HepG2 (cell line): Measurements from ENCODE around the gene PRSS48. TPM values are rescaled to one million over a fixed set of nuclear protein-coding genes. Genes with fewer than 3 reads are reported as not detected.

Source experiments
- AKAP8 ChIP-seq: sonication (generic); formaldehyde crosslinking; IDR thresholded peaks from 2 replicates; pipeline ENCODE4 v1.5.1; 2020; ENCODE audit warnings: mild to moderate bottlenecking, missing genetic modification reagents
- ATM ChIP-seq: fragments of 450-650 bp; IDR thresholded peaks from 2 replicates; pipeline ENCODE4 v1.7.1; 2017; ENCODE audit warnings: mild to moderate bottlenecking, borderline replicate concordance
- MAFG ChIP-seq: sonication (generic); formaldehyde crosslinking; IDR thresholded peaks from 2 replicates; pipeline ENCODE4 v1.5.1; 2020; ENCODE audit warnings: mild to moderate bottlenecking, missing genetic modification reagents
- MIER3 ChIP-seq: IDR thresholded peaks from 2 replicates; pipeline ENCODE4 v1.6.1; 2016; ENCODE audit warnings: missing compliant biosample characterization, borderline replicate concordance
- NFIB ChIP-seq: sonication (generic); formaldehyde crosslinking; IDR thresholded peaks from 2 replicates; pipeline ENCODE4 v1.9.0; 2021; ENCODE audit warnings: missing genetic modification reagents, mild to moderate bottlenecking, borderline replicate concordance
- NFYC ChIP-seq: IDR thresholded peaks from 2 replicates; pipeline ENCODE4 v1.6.1; 2016; ENCODE audit warnings: missing genetic modification reagents, missing compliant biosample characterization
- RFX3 ChIP-seq: IDR thresholded peaks from 2 replicates; pipeline ENCODE4 v1.6.1; 2016; ENCODE audit warnings: missing biosample characterization, missing genetic modification reagents
- SRF ChIP-seq: IDR thresholded peaks from 2 replicates; pipeline ENCODE4 v1.6.1; 2011; ENCODE audit warnings: mild to moderate bottlenecking, low read depth, low read length, moderate library complexity
- ZNF180 ChIP-seq: sonication (generic); formaldehyde crosslinking; IDR thresholded peaks from 2 replicates; pipeline ENCODE4 v1.4.0; 2020; ENCODE audit warnings: low read depth, missing genetic modification reagents, borderline replicate concordance
- ZNF292 ChIP-seq: sonication (generic); formaldehyde crosslinking; IDR thresholded peaks from 2 replicates; pipeline ENCODE4 v1.8.1; 2022; ENCODE audit warnings: mild to moderate bottlenecking, low read depth, missing genetic modification reagents, borderline replicate concordance
- ZNF567 ChIP-seq: sonication (generic); formaldehyde crosslinking; IDR thresholded peaks from 2 replicates; pipeline ENCODE4 v1.8.1; 2023; ENCODE audit warnings: mild to moderate bottlenecking, missing genetic modification reagents, borderline replicate concordance
- ZNF713 ChIP-seq: sonication (generic); formaldehyde crosslinking; IDR thresholded peaks from 2 replicates; pipeline ENCODE4 v1.4.0; 2020; ENCODE audit warnings: mild to moderate bottlenecking, missing genetic modification reagents
- ZNF878 ChIP-seq: sonication (generic); formaldehyde crosslinking; IDR thresholded peaks from 2 replicates; pipeline ENCODE4 v1.8.1; 2023; ENCODE audit warnings: mild to moderate bottlenecking, missing genetic modification reagents, moderate library complexity
- polyA plus RNA-seq, 8 experiments: library from polyadenylated mRNA; depleted of rRNA in 3 of 8; stranded (reverse) in 7 of 8; unstranded in 1 of 8; fragments of >200 nt; fragmentation: Illumina TruSeq in 4 of 8; extraction: Trizol in 4 of 8; gene quantifications; 2 replicates each; pipeline versions ENCODE4 v1.2.1 to v1.2.3, GENCODE V29; 2011 to 2016; ENCODE audit warnings: low read depth in 4 of 8, missing spikeins in 1 of 8, mixed read lengths in 1 of 8; ENCODE audit not compliant: insufficient read depth in 1 of 8
- total RNA-seq, 5 experiments: library from RNA; depleted of rRNA; stranded (reverse); fragments of >200 nt; fragmentation: Illumina TruSeq; extraction: Trizol; gene quantifications; 2 replicates each; pipeline ENCODE4 v1.2.3, GENCODE V29; 2016; ENCODE audit warnings: low read depth in 1 of 5
- TF ChIP-seq, protein P1 (sequence below): sonication (generic); formaldehyde crosslinking; IDR thresholded peaks from 2 replicates; pipeline ENCODE4 v1.5.0; 2020; ENCODE audit warnings: missing genetic modification reagents
- TF ChIP-seq, protein P2 (sequence below): sonication (generic); formaldehyde crosslinking; IDR thresholded peaks from 2 replicates; pipeline ENCODE4; 2020; ENCODE audit warnings: missing genetic modification reagents, mild to moderate bottlenecking, borderline replicate concordance
- TF ChIP-seq, protein P3 (sequence below): sonication (generic); formaldehyde crosslinking; conservative IDR thresholded peaks from 2 replicates; pipeline ENCODE4 v1.8.1; 2023; ENCODE audit warnings: missing genetic modification reagents
- TF ChIP-seq, protein P4 (sequence below): sonication (generic); formaldehyde crosslinking; IDR thresholded peaks from 2 replicates; pipeline ENCODE4 v1.5.0; 2020; ENCODE audit warnings: mild to moderate bottlenecking, missing genetic modification reagents, borderline replicate concordance
- TF ChIP-seq, protein P5 (sequence below): IDR thresholded peaks from 2 replicates; pipeline ENCODE4 v1.6.1; 2016
- TF ChIP-seq, protein P6 (sequence below): sonication (generic); formaldehyde crosslinking; IDR thresholded peaks from 2 replicates; pipeline ENCODE4 v1.5.1; 2020; ENCODE audit warnings: mild to moderate bottlenecking, moderate library complexity, missing genetic modification reagents

PRSS48 gene
- total and polyA plus RNA-seq, 2 of the 13 experiments (the other 11 are each of a cell fraction or from before 2014, with no cell fraction given) = not detected

DNA sequence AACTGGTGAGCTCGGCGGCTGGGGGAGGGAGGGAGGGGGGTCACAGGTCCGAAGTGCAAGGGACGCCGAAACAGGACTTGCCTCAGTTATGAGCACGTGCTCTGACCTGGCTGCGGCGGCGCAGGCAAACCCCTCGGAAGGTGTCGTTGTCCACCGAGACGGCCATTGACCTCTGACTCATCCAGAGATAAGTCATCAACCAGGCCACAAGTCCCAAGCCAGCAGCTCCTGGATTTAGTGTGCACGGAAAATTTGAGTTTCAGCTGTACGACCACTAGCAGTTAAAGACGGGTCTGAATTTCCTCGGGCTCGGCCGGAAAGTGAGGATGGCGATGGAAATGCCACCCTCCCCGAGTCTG is 47.8 kb downstream of the PRSS48 start (continued):
- TF ChIP-seq, protein P1, sequence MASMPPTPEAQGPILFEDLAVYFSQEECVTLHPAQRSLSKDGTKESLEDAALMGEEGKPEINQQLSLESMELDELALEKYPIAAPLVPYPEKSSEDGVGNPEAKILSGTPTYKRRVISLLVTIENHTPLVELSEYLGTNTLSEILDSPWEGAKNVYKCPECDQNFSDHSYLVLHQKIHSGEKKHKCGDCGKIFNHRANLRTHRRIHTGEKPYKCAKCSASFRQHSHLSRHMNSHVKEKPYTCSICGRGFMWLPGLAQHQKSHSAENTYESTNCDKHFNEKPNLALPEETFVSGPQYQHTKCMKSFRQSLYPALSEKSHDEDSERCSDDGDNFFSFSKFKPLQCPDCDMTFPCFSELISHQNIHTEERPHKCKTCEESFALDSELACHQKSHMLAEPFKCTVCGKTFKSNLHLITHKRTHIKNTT (CRISPR knock-in tag) = no peak
- TF ChIP-seq, protein P2, sequence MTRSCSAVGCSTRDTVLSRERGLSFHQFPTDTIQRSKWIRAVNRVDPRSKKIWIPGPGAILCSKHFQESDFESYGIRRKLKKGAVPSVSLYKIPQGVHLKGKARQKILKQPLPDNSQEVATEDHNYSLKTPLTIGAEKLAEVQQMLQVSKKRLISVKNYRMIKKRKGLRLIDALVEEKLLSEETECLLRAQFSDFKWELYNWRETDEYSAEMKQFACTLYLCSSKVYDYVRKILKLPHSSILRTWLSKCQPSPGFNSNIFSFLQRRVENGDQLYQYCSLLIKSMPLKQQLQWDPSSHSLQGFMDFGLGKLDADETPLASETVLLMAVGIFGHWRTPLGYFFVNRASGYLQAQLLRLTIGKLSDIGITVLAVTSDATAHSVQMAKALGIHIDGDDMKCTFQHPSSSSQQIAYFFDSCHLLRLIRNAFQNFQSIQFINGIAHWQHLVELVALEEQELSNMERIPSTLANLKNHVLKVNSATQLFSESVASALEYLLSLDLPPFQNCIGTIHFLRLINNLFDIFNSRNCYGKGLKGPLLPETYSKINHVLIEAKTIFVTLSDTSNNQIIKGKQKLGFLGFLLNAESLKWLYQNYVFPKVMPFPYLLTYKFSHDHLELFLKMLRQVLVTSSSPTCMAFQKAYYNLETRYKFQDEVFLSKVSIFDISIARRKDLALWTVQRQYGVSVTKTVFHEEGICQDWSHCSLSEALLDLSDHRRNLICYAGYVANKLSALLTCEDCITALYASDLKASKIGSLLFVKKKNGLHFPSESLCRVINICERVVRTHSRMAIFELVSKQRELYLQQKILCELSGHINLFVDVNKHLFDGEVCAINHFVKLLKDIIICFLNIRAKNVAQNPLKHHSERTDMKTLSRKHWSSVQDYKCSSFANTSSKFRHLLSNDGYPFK (CRISPR knock-in tag) = no peak
- TF ChIP-seq RFX3 (CRISPR knock-in tag) (no peak), ZNF292 (CRISPR knock-in tag) (no peak), ZNF878 (CRISPR knock-in tag) (no peak), ATM (no peak), ZNF713 (CRISPR knock-in tag) (no peak), ZNF567 (CRISPR knock-in tag) (no peak), SRF (no peak), NFIB (no peak), MAFG (CRISPR knock-in tag) (no peak), ZNF180 (CRISPR knock-in tag) (no peak), AKAP8 (CRISPR knock-in tag) (peak; percentile 77; the same call in 1 of the 2 replicates), MIER3 (CRISPR knock-in tag) (peak; percentile 64; the same call in 1 of the 2 replicates), NFYC (CRISPR knock-in tag) (no peak)
- TF ChIP-seq, protein P3, sequence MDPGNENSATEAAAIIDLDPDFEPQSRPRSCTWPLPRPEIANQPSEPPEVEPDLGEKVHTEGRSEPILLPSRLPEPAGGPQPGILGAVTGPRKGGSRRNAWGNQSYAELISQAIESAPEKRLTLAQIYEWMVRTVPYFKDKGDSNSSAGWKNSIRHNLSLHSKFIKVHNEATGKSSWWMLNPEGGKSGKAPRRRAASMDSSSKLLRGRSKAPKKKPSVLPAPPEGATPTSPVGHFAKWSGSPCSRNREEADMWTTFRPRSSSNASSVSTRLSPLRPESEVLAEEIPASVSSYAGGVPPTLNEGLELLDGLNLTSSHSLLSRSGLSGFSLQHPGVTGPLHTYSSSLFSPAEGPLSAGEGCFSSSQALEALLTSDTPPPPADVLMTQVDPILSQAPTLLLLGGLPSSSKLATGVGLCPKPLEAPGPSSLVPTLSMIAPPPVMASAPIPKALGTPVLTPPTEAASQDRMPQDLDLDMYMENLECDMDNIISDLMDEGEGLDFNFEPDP (CRISPR knock-in tag) = no peak
- TF ChIP-seq, protein P4, sequence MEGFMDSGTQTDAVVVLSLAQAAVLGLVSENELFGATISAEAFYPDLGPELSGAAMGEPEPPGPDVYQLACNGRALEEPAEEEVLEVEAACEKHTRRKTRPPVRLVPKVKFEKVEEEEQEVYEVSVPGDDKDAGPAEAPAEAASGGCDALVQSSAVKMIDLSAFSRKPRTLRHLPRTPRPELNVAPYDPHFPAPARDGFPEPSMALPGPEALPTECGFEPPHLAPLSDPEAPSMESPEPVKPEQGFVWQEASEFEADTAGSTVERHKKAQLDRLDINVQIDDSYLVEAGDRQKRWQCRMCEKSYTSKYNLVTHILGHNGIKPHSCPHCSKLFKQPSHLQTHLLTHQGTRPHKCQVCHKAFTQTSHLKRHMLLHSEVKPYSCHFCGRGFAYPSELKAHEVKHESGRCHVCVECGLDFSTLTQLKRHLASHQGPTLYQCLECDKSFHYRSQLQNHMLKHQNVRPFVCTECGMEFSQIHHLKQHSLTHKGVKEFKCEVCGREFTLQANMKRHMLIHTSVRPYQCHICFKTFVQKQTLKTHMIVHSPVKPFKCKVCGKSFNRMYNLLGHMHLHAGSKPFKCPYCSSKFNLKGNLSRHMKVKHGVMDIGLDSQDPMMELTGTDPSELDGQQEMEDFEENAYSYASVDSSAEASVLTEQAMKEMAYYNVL = peak; percentile 69; the same call in 1 of the 2 replicates
- TF ChIP-seq, protein P5, sequence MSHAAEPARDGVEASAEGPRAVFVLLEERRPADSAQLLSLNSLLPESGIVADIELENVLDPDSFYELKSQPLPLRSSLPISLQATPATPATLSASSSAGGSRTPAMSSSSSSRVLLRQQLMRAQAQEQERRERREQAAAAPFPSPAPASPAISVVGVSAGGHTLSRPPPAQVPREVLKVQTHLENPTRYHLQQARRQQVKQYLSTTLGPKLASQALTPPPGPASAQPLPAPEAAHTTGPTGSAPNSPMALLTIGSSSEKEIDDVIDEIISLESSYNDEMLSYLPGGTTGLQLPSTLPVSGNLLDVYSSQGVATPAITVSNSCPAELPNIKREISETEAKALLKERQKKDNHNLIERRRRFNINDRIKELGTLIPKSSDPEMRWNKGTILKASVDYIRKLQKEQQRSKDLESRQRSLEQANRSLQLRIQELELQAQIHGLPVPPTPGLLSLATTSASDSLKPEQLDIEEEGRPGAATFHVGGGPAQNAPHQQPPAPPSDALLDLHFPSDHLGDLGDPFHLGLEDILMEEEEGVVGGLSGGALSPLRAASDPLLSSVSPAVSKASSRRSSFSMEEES = peak; percentile 96
- TF ChIP-seq, protein P6, sequence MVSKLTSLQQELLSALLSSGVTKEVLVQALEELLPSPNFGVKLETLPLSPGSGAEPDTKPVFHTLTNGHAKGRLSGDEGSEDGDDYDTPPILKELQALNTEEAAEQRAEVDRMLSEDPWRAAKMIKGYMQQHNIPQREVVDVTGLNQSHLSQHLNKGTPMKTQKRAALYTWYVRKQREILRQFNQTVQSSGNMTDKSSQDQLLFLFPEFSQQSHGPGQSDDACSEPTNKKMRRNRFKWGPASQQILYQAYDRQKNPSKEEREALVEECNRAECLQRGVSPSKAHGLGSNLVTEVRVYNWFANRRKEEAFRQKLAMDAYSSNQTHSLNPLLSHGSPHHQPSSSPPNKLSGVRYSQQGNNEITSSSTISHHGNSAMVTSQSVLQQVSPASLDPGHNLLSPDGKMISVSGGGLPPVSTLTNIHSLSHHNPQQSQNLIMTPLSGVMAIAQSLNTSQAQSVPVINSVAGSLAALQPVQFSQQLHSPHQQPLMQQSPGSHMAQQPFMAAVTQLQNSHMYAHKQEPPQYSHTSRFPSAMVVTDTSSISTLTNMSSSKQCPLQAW = peak; percentile 67; the same call in 1 of the 2 replicates
